H1 (cell line): Measurements from ENCODE around the gene MOB1B. TPM values are rescaled to one million over a fixed set of nuclear protein-coding genes. Genes with fewer than 3 reads are reported as not detected.

Source experiments
- CTCF ChIA-PET: fragments of 300-600 bp; sonication (Branson Sonifier 250); formaldehyde crosslinking; loops from one replicate; lab custom pipeline; 2021; ENCODE audit not compliant: partially characterized antibody; lab: Charles Lee
- POLR2A ChIA-PET: fragments of 300-600 bp; sonication (Branson Sonifier 250); formaldehyde crosslinking; loops from one replicate; lab custom pipeline; 2021; ENCODE audit warnings: inconsistent platforms; ENCODE audit not compliant: partially characterized antibody; lab: Charles Lee
- DNase-seq, 2 experiments: peaks; one replicate each; pipeline versions ENCODE4 v3.0.0 to v3.0.0-alpha.2; 2010 to 2022; ENCODE audit warnings: low spot score in 2 of 2, low read depth in 1 of 2, mixed read lengths in 1 of 2
- FAIRE-seq: peaks from 2 replicates; lab custom pipeline; 2011; peaks lifted over from hg19 to GRCh38; lab: Jason Lieb, UNC
- H2AFZ ChIP-seq: 2 replicates; pipeline ENCODE4 v1.8.1; 2012; ENCODE audit warnings: low read length, inconsistent platforms
- H2AK5ac ChIP-seq: 2 replicates; pipeline ENCODE4 v1.6.1; 2013; ENCODE audit warnings: low read depth, low read length
- H2BK120ac ChIP-seq: replicated peaks from 2 replicates; pipeline ENCODE3; 2013; ENCODE audit warnings: low read depth, low read length, inconsistent platforms
- H2BK12ac ChIP-seq: 2 replicates; pipeline ENCODE4 v1.6.1; 2013; ENCODE audit warnings: low read depth, low read length
- H2BK15ac ChIP-seq: 2 replicates; pipeline ENCODE4 v1.6.1; 2013; ENCODE audit warnings: low read length
- H2BK20ac ChIP-seq: 2 replicates; pipeline ENCODE4 v1.6.1; 2013; ENCODE audit warnings: low read length
- H2BK5ac ChIP-seq: 2 replicates; pipeline ENCODE4 v1.6.1; 2013; ENCODE audit warnings: low read depth, low read length
- H3K14ac ChIP-seq: 2 replicates; pipeline ENCODE4 v1.6.1; 2013; ENCODE audit warnings: inconsistent platforms; ENCODE audit not compliant: insufficient read length
- H3K18ac ChIP-seq: 2 replicates; pipeline ENCODE4 v1.6.1; 2013; ENCODE audit warnings: low read length; ENCODE audit errors: extremely low read depth
- H3K23ac ChIP-seq: 2 replicates; pipeline ENCODE4 v1.6.1; 2013; ENCODE audit warnings: inconsistent platforms; ENCODE audit not compliant: insufficient read length
- H3K23me2 ChIP-seq: 2 replicates; pipeline ENCODE4 v1.6.1; 2013; ENCODE audit warnings: low read depth, low read length
- H3K27ac ChIP-seq: 2 replicates; pipeline ENCODE4 v1.6.1; 2011; ENCODE audit warnings: low read depth, low read length, inconsistent platforms
- H3K27me3 ChIP-seq, 4 experiments: replicated peaks in 1 of 4; 1 replicate in 1 of 4; 2 replicates in 3 of 4; pipeline versions ENCODE4 v1.6.1 to v1.8.1; 2011 to 2013; ENCODE audit warnings: low read length in 3 of 4, mild to moderate bottlenecking in 3 of 4, inconsistent platforms in 2 of 4, mixed read lengths in 2 of 4, moderate library complexity in 1 of 4; ENCODE audit not compliant: control insufficient read depth in 3 of 4, insufficient read depth in 3 of 4; ENCODE audit errors: extremely low read depth in 1 of 4
- H3K36me3 ChIP-seq, 4 experiments: 2 replicates each; pipeline versions ENCODE4 v1.6.1 to v1.8.1; 2011 to 2013; ENCODE audit warnings: mild to moderate bottlenecking in 4 of 4, low read length in 3 of 4, moderate library complexity in 2 of 4, control low read depth in 1 of 4, inconsistent platforms in 1 of 4; ENCODE audit not compliant: insufficient read depth in 4 of 4, control insufficient read depth in 2 of 4
- H3K4ac ChIP-seq: replicated peaks from 2 replicates; pipeline ENCODE3; 2013; ENCODE audit warnings: low read length, low read depth, mixed read lengths, inconsistent platforms; ENCODE audit not compliant: insufficient read length
- H3K4me1 ChIP-seq, 4 experiments: replicated peaks in 1 of 4; 1 replicate in 1 of 4; 2 replicates in 3 of 4; pipeline versions ENCODE4 v1.6.1 to v1.8.1; 2011 to 2013; ENCODE audit warnings: low read length in 3 of 4, inconsistent platforms in 2 of 4, mixed read lengths in 1 of 4; ENCODE audit not compliant: insufficient read depth in 4 of 4, control insufficient read depth in 3 of 4
- H3K4me2 ChIP-seq, 2 experiments: 2 replicates each; pipeline versions ENCODE4 v1.6.1 to v1.8.1; 2011 to 2013; ENCODE audit warnings: low read depth in 2 of 2, low read length in 2 of 2, control low read depth in 1 of 2, inconsistent platforms in 1 of 2, mild to moderate bottlenecking in 1 of 2; ENCODE audit not compliant: insufficient read depth in 1 of 2
- H3K4me3 ChIP-seq, 4 experiments: fragments of 200-600, 300-600 bp in 1 of 4; sonication (generic), shearing (Covaris generic), sonication (Bioruptor Twin) in 1 of 4; 2 replicates each; pipeline versions ENCODE4 v1.5.1 to v1.8.1; 2011 to 2016; ENCODE audit warnings: low read length in 4 of 4, low read depth in 3 of 4, control low read depth in 2 of 4, inconsistent platforms in 2 of 4, mild to moderate bottlenecking in 2 of 4, mixed read lengths in 1 of 4, moderate library complexity in 1 of 4; ENCODE audit not compliant: insufficient read depth in 2 of 4; ENCODE audit errors: extremely low read depth in 1 of 4
- H3K56ac ChIP-seq: replicated peaks from 2 replicates; pipeline ENCODE3; 2013; ENCODE audit warnings: low read depth, mild to moderate bottlenecking, mixed read lengths, low read length, inconsistent platforms; ENCODE audit not compliant: insufficient read length
- H3K79me1 ChIP-seq: 2 replicates; pipeline ENCODE4 v1.6.1; 2013; ENCODE audit warnings: low read depth, low read length, control low read depth
- H3K79me2 ChIP-seq, 2 experiments: 2 replicates each; pipeline versions ENCODE4 v1.6.1 to v1.8.1; 2012 to 2013; ENCODE audit warnings: low read length in 2 of 2, mild to moderate bottlenecking in 2 of 2, inconsistent platforms in 1 of 2; ENCODE audit not compliant: insufficient read depth in 2 of 2, control insufficient read depth in 1 of 2
- H3K9ac ChIP-seq, 4 experiments: replicated peaks in 1 of 4; 1 replicate in 1 of 4; 2 replicates in 3 of 4; pipeline versions ENCODE4 v1.6.1 to v1.8.1; 2011 to 2013; ENCODE audit warnings: low read depth in 3 of 4, low read length in 3 of 4, control low read depth in 2 of 4, mild to moderate bottlenecking in 2 of 4, moderate library complexity in 2 of 4, inconsistent platforms in 1 of 4; ENCODE audit errors: extremely low read depth in 1 of 4
- H3K9me3 ChIP-seq, 2 experiments: 2 replicates each; pipeline versions ENCODE4 v1.6.1 to v1.8.1; 2012 to 2013; ENCODE audit warnings: mild to moderate bottlenecking in 2 of 2, moderate library complexity in 2 of 2, control low read depth in 1 of 2, inconsistent platforms in 1 of 2, low read depth in 1 of 2, low read length in 1 of 2, mixed read lengths in 1 of 2; ENCODE audit not compliant: insufficient read depth in 2 of 2
- H4K20me1 ChIP-seq, 2 experiments: replicated peaks in 1 of 2; 2 replicates each; pipeline versions ENCODE3 to v1.8.1; 2011 to 2013; ENCODE audit warnings: inconsistent platforms in 2 of 2, low read length in 2 of 2, mild to moderate bottlenecking in 1 of 2; ENCODE audit not compliant: insufficient read depth in 2 of 2, control insufficient read depth in 1 of 2
- H4K5ac ChIP-seq: 2 replicates; pipeline ENCODE4 v1.6.1; 2013; ENCODE audit warnings: low read length, low read depth, mixed read lengths, inconsistent platforms; ENCODE audit not compliant: insufficient read length
- H4K8ac ChIP-seq: 2 replicates; pipeline ENCODE4 v1.8.0; 2013; ENCODE audit warnings: mild to moderate bottlenecking, moderate library complexity, low read length, inconsistent platforms; ENCODE audit not compliant: insufficient read depth; ENCODE audit errors: extremely low read depth
- H4K91ac ChIP-seq: replicated peaks from 2 replicates; pipeline ENCODE3; 2013; ENCODE audit warnings: low read length, mixed read lengths, inconsistent platforms; ENCODE audit not compliant: insufficient read length
- BRCA1 ChIP-seq: IDR thresholded peaks from 2 replicates; pipeline ENCODE4 v1.6.1; 2012; ENCODE audit warnings: low read depth, low read length, improper control_type of control experiment
- CBX8 ChIP-seq: fragments of 300-800, 300-1000 bp; sonication (generic); IDR thresholded peaks from 2 replicates; pipeline ENCODE4 v1.7.1; 2016; ENCODE audit warnings: low read depth, low read length, borderline replicate concordance
- GABPA ChIP-seq: IDR thresholded peaks from 2 replicates; pipeline ENCODE4 v1.6.1; 2011; ENCODE audit warnings: mild to moderate bottlenecking, low read length, moderate library complexity, borderline replicate concordance; ENCODE audit not compliant: insufficient read depth
- HDAC2 ChIP-seq, 2 experiments: fragments of 300-600 bp in 1 of 2; sonication (generic) in 1 of 2; IDR thresholded peaks; 2 replicates each; pipeline ENCODE4 v1.6.1; 2011 to 2012; ENCODE audit warnings: low read depth in 2 of 2, low read length in 2 of 2, mild to moderate bottlenecking in 2 of 2, moderate library complexity in 2 of 2, borderline replicate concordance in 1 of 2, inconsistent platforms in 1 of 2
- NANOG ChIP-seq: IDR thresholded peaks from 2 replicates; pipeline ENCODE4 v1.6.1; 2011; ENCODE audit warnings: low read length, low read depth, mild to moderate bottlenecking, inconsistent platforms; ENCODE audit not compliant: insufficient read depth, poor library complexity, severe bottlenecking
- POLR2A ChIP-seq, 2 experiments: IDR thresholded peaks; 1 replicate in 1 of 2; 2 replicates in 1 of 2; pipeline ENCODE4 v1.6.1; 2011; ENCODE audit warnings: low read depth in 2 of 2, low read length in 2 of 2, mild to moderate bottlenecking in 2 of 2; ENCODE audit errors: control extremely low read depth in 1 of 2
- RAD21 ChIP-seq, 2 experiments: IDR thresholded peaks in 1 of 2; conservative IDR thresholded peaks in 1 of 2; 2 replicates each; pipeline ENCODE4 v1.6.1; 2011; ENCODE audit warnings: low read depth in 2 of 2, low read length in 2 of 2, improper control_type of control experiment in 1 of 2, inconsistent platforms in 1 of 2, mild to moderate bottlenecking in 1 of 2, moderate library complexity in 1 of 2
- RNF2 ChIP-seq: fragments of 200-900, 300-1000 bp; sonication (generic); IDR thresholded peaks from 2 replicates; pipeline ENCODE4 v1.7.1; 2016; ENCODE audit warnings: borderline replicate concordance, low read depth, mild to moderate bottlenecking, antibody characterized with exemption, low read length; ENCODE audit not compliant: poor library complexity, severe bottlenecking; ENCODE audit errors: missing control alignments
- SAP30 ChIP-seq: fragments of 300-600 bp; sonication (generic); IDR thresholded peaks from 2 replicates; pipeline ENCODE4 v1.7.1; 2012; ENCODE audit warnings: low read length, moderate library complexity, mild to moderate bottlenecking, inconsistent platforms; ENCODE audit not compliant: insufficient read depth, insufficient replicate concordance
- SIRT6 ChIP-seq: IDR thresholded peaks from one replicate; pipeline ENCODE4 v1.7.1; 2012; ENCODE audit warnings: low read length, inconsistent platforms
- TEAD4 ChIP-seq: IDR thresholded peaks from 2 replicates; pipeline ENCODE4 v1.6.1; 2012; ENCODE audit warnings: low read depth, low read length, inconsistent platforms, mixed read lengths
- whole genome bisulfite sequencing, 2 experiments: shearing (Covaris generic) in 1 of 2; methylation state at CpG; one replicate each; pipeline versions ENCODE4 v1.1.6 to v1.1.7; 2013 to 2015; ENCODE audit warnings: low lambda C conversion rate in 2 of 2, mixed read lengths in 2 of 2, inconsistent platforms in 1 of 2, low coverage in 1 of 2, missing lambda C conversion rate in 1 of 2; ENCODE audit not compliant: insufficient replicate concordance in 2 of 2, insufficient coverage in 1 of 2, insufficient read length in 1 of 2; ENCODE audit errors: extremely low coverage in 1 of 2, missing lambda C conversion rate in 1 of 2; 5-methylcytosine and 5-hydroxymethylcytosine counted together
- polyA plus RNA-seq, 7 experiments: library from polyadenylated mRNA; depleted of rRNA in 3 of 7; stranded (reverse) in 5 of 7; unstranded in 2 of 7; fragments of >200 nt in 5 of 7; fragments of 200-250 nt in 2 of 7; gene quantifications; 1 replicate in 5 of 7; 2 replicates in 1 of 7; 4 replicates in 1 of 7; pipeline versions ENCODE4 v1.2.1 to v1.2.3, GENCODE V29; 2011 to 2013; ENCODE audit warnings: missing spikeins in 2 of 7, mixed read lengths in 2 of 7
- total RNA-seq: library from RNA; stranded (reverse); fragmentation: NEBNext Ultra II Directional; extraction: Animal tissue kit (Norgen Biotek cat#: 25700); gene quantifications from 2 replicates; pipeline ENCODE4 v1.2.1, GENCODE V29; 2021

MOB1B gene
- total and polyA plus RNA-seq, 2 of the 8 experiments (the other 6 are each of a cell fraction or from before 2014, with no cell fraction given), result 3.8 to 33.5 TPM

GRCh38 chr4:70991596-70991995, 89.4 kb downstream of the MOB1B start:
- no peak overlapping the region for H2BK12ac ChIP-seq
- TF ChIP-seq RNF2 (no peak), SIRT6 (no peak), POLR2A (IDR thresholded peaks at IDR 0.05; ENCODE audit: control extremely low read depth in 1 of 2, low read depth in 2 of 2, low read length in 2 of 2) (no peak), HDAC2 (IDR thresholded peaks at IDR 0.05; ENCODE audit: borderline replicate concordance in 1 of 2, low read depth in 2 of 2, low read length in 2 of 2) (no peak), GABPA (no peak), BRCA1 (no peak), NANOG (no peak), SAP30 (no peak), RAD21 (IDR thresholded peaks at IDR 0.05 in 1 of 2, conservative IDR thresholded peaks at IDR 0.05 in 1 of 2; ENCODE audit: low read depth in 2 of 2, low read length in 2 of 2) (no peak), CBX8 (no peak), TEAD4 (no peak)
- CTCF ChIA-PET, result interaction anchor here (1.2 to 5.6 kb wide), 3 partner anchors 17 to 90 kb away, joined by 3 to 40 read pairs (median 3); partner anchors contain the start of gene MOB1B
- no peak overlapping the region for H3K27ac ChIP-seq
- H3K36me3 ChIP-seq, result no peaks in the 10 kb centered on the region
- no peak overlapping the region for H3K23ac ChIP-seq
- H3K79me2 ChIP-seq, result peaks cover 4 to 29% of the 10 kb centered on the region in 2 experiments
- H3K4me2 ChIP-seq, result no peak overlapping the region; a peak in 1 of 4 replicates
- peaks cover 2 to 9% (median 5%) of the 10 kb centered on the region in 4 experiments; a peak in 4 of 7 replicates for H3K4me1 ChIP-seq
- H3K27me3 ChIP-seq, result no peaks in the 10 kb centered on the region
- H3K9me3 ChIP-seq, result no peaks in the 10 kb centered on the region
- POLR2A ChIA-PET, result interaction anchor here (1.1 kb wide), 1 partner anchor 18 kb away, joined by 3 read pairs; no protein-coding TSS in a partner anchor
- H3K14ac ChIP-seq, result no peak overlapping the region
- H2AK5ac ChIP-seq, result no peak overlapping the region
- no peaks in the 10 kb centered on the region; the same call in 1 of the 2 replicates for H3K79me1 ChIP-seq
- H3K4ac ChIP-seq, result no peak overlapping the region
- H3K18ac ChIP-seq, result no peak overlapping the region
- H3K9ac ChIP-seq, result no peak overlapping the region
- DNase-seq, result no peak
- H3K4me3 ChIP-seq, result no peak overlapping the region
- no peak overlapping the region for H4K5ac ChIP-seq
- H2BK15ac ChIP-seq, result no peak overlapping the region
- H2BK5ac ChIP-seq, result no peak overlapping the region
- H2BK120ac ChIP-seq, result no peak overlapping the region
- H4K20me1 ChIP-seq, result no peaks in the 10 kb centered on the region
- H3K23me2 ChIP-seq, result no peaks in the 10 kb centered on the region
- H3K56ac ChIP-seq, result no peak overlapping the region
- WGBS, 2 experiments, result 81% methylated on average over 2 of the region's 2 CpGs; no CpG with 5 or more reads in 1 of the 2 experiments
- H4K8ac ChIP-seq, result no peak overlapping the region
- H2AFZ ChIP-seq, result no peak overlapping the region
- FAIRE-seq, result no peak
- no peak overlapping the region for H2BK20ac ChIP-seq
- no peak overlapping the region for H4K91ac ChIP-seq
